GM18511 (cell line): ENCODE results near the gene BAIAP2L1.

Experiments used
- ATAC-seq: cut with Tn5 transposase; IDR thresholded peaks from one replicate; pipeline ENCODE4 v1.9.1; 2021; ENCODE audit warnings: mild to moderate bottlenecking, moderate library complexity; ENCODE audit not compliant: unreplicated experiment

The BAIAP2L1 gene

DNA sequence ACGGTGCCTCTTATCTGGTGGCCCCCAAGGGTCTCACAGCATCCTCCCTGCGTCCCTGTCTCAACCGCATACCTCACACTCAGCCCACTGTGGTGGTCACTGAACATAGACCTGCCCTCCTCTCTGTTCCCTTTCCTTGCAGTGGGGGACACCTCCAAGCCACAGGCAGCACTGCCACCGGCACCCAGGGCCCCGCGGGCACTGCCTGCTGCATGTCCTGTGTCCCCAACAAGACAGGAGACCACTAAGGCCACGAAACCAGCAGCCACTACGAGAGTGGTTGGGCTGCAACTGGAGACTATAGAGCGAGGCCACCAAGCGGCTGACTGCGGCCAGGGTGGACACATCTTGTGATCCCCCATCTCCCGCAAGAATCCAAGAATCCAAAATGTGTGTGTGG is 104.1 kb downstream of the BAIAP2L1 start:
- ATAC-seq: no peak

DNA sequence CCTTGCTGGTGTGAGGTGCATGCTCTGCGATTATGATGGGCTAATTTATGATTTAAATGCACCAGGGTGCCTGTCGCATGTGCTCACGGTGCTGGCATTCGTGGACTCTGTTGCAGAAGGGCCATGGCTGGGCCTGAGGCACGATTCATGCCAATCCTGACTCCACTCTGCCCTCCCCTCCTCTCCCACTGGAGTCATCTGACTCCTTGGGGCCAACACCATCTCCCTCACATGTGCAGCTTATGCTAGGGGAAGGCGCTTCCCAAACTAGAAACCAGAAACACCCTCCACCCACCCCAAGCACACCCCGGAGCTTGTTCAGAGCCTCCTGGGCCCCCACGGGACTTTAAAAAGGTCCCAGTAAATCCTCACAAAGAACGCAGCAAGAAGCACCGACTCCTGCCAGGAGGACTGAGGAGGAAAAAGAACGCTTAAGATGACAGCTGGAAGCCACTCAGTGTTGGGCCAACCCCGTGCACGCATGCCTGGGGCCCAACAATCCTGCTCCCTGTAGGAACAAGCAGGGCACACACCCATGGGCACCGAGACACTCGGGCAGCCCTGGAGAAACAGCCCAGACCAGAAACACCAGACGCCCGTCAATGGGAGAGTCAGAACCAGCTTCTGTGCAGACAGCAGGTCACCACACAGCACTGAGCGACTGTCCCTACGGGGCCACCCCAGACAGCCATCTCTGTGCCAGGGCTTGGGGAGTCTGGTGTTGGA is 105.3 kb downstream of the BAIAP2L1 start:
- no peak for ATAC-seq

DNA sequence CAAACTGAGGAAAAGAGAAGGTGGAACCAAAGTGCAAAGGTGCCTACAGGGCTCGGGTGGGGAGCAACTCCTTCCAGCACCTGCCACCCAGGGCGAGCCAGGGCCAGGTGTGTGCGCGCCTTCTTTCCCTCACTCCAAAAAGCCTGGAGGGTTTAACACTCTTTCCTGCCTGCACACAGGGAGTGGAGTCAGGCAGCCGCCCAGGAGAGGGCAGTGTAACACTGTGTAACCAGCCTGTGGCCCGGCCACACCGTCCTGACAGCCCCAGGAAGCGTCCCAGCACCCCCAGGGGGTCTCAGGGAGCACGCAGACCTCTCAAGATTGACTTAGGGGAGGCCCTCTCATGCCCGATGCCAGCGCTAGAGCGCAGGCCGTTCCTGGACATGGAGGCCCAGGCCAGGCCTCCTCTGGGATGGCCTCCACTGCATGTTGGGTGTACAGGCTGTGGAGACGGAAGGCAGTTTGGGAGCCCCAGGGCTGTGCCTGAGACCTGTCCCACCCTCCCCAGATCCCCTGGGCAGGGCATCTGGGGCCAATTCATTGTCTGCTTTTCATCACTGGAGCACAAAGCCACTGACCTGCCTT is 106.0 kb downstream of the BAIAP2L1 start:
- no peak for ATAC-seq

DNA sequence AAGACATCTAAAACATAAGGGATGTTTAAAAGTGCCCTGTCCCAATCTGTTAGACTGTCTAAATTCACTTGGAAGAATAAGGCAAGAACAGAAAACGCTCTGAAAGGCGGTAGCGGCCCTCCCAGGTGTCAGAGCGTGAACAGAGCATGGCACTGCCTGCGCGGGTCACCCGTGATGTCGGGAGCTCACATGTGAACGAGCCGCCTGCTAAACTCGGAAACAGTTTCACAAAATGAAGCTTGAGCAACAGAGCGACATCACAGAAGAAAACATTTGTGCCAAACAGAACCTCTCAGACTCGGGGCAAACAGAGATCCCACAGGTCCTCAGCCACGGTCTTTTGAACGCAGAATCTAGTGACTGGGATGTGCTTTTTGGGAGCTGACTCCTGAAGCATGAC is 106.6 kb downstream of the BAIAP2L1 start:
- ATAC-seq: no peak

DNA sequence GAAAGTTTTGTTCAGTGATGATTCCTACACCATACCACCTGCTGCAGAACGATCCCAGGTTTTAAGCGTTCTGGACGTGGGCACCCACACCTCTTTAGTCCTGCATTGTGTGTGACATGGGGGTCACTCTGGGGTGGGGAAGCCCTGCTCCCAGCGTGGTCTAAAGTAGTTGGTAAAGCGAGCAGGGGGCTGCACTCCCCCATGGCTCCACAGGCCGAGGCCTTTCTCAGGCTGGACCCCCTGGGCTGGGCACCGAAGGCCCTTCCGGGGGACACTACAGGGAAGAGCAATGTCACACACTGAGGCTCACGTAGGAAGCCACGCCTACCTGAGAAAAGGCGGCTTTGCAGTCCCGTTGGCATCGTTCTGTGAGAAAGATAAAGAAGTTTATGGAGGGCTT is 107.1 kb downstream of the BAIAP2L1 start:
- ATAC-seq: no peak

DNA sequence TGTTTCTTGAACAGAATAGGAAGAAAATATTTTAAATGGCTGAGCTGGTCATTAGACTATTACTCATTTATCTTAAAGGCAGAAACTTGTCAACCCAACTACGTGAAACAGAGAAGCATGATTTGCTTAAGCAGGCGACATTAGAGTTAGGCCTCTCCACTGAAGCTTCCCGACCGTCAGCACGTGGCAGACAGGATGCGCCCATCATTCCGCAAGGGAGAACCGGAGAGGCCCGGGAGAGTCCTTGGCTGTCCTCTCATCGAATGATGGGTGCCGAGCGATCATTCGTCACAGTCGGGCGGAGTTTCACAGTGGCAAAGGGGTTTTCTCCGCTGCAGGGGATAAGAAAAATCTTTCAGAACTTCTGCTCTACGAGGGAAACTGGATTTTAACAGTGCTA is 107.6 kb downstream of the BAIAP2L1 start:
- no peak for ATAC-seq

DNA sequence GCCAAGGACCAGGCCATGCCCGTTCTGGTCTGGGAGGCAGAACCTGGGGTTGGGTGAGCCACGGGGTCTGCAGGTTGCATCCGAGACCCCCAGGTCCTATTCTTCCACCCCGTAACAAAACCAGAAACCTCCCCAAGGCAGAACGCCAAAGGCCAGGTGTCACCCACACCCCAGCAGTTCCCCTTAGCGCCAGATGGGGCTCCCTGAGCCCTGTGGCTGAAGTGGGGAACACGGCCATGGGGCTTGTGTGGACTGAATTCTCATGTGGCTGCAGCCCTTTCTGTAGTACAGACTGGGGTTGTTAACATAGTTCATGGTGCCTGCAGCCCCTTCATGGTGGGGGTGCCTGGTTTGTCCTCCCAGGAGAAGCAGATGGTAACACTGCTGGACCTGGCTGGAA is 109.2 kb downstream of the BAIAP2L1 start:
- no peak for ATAC-seq

DNA sequence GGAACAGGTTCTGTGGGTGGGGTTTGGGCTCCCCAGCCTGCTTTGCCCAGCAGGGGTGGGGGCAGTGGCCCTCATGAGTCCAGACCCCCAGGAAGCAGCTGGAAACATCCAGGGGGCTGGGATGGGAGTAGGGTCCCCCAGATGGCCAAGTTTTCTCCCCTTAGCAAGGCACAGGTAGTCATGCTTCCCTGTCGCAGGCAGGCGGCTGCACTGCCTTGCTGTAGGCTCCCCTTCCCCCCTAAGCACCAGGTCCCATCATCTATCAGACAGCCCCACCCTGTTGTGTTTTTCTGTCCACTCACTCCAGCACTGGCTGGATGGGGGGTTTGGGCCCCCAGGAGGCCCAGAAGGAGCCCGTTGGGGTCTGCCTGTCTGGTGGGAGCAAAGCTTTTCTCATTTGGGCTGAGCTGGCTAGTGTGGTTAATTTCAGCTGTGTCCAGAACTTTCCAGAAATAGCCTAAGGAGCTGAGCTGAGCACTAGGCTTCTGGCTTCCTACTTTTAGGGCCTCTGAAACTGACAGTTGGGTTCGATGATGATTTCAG is 111.5 kb downstream of the BAIAP2L1 start:
- ATAC-seq: no peak

DNA sequence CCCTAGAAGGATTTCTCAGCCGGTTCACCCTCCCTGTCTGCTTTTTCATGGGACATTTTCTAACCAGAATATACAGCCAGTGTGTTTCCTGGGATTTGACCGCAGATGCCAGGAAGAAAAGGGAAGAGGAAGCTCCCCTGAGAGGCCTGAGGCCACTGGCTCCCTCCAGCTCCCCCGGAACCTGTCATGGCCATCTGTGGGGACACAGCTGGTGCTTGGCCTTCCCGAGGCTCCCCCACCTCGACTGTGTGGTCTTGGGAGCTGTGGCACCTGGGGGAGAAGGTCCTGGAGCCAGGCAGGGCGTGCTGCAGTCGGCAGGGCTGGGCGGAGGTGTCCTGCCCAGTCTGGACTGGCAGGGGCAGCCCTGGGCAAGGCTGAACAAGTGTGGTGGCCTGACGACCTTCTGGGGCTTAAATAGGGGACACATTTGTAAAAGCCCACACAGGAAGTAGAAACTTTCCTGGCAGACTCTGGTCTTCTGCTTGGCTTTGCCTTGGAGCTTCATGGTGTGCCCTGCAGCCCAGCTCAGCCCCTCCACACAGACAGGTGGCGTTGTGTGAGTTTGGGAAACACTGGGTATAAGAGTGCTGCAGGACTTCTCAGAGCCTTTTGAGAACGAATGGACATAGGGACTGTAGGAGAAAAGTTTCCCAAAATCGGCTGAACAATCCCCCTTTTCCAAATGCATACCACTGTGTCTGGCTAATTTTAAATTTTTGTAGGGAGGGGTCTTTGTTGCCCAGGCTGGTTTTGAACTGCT is 112.6 kb downstream of the BAIAP2L1 start:
- ATAC-seq: no peak

DNA sequence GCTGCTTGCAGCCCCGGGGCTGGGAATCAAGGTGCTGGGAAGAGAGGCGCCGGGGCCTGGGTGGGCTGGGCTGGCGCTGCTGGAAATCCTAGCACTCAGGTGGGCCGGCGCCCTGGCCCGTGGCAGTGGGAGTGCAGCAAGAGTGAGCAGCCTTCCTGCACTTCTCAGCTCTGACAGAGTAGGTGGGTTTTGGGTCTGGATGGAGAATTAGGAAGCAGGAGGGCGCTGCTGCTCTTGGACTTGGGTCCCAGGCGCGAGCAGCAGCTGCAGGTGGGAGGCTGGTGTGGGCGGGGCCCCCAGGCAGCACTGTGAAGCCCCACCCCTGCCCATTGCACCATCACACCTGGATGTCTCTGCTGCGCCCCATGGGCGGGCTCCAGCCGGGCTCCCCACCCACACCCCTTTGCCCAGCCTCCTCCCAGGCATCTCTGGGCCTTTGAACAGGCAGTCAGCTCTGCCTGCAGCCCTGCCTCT is 113.4 kb downstream of the BAIAP2L1 start:
- ATAC-seq: no peak

DNA sequence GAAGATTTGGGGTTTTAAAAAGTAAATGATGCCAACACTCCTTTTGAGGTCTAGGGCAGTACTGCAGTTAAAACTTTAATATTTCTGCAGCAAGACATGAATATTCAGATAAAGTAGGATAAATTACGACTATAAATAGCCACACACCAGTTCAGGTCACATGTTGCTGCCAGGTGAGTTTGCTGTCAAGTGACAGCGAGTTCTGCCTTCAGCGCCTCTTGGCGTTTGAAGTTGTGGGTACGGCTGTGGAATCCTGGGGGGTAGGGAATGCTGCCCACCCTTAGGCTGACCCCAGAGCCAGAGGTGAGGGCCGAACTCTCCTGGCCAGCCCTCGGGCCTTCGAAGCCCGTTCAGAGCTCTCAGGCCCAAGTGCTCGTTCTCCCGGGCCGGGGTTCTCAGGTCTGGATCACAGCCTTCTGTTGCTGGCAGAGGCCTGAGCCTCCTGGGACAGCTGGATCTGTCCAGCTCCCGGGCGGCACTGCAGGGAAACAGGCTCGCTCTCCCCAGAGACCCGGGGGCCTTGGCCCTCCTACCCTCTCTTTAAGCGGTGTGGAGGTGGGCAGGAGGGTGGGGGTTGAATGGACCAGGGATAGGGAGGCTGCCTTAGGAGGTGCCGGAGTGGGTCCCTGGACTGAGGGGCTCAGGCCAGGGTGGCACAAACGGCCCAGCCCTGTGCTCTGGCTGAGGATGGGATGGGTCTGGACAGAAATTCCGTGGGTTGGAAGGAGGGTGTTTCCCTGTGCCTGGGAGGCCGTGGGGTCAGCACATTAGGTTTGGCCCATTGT is 114.0 kb downstream of the BAIAP2L1 start:
- ATAC-seq: no peak

DNA sequence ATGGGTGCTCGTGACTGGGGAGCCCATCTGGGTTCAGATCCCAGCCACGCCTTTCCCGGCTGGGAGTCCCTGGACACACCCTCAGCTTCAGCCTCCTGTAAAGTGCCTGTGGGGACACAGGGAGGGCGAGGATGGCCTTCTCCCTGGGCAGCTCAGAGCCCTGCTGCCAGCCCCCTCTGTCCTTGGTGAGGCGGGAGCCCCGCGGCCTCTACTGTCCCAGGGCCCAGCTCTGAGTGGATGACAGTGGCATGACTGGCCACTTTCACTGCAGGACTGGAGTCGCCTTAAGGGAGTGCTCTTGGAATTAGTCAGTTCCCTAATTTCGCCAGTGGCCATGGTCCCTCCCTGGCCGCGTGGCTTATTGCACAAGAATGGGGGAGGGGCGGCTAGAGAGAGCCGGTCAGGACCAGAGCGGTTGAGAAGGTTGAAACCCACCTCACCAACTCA is 114.8 kb downstream of the BAIAP2L1 start:
- ATAC-seq: no peak

DNA sequence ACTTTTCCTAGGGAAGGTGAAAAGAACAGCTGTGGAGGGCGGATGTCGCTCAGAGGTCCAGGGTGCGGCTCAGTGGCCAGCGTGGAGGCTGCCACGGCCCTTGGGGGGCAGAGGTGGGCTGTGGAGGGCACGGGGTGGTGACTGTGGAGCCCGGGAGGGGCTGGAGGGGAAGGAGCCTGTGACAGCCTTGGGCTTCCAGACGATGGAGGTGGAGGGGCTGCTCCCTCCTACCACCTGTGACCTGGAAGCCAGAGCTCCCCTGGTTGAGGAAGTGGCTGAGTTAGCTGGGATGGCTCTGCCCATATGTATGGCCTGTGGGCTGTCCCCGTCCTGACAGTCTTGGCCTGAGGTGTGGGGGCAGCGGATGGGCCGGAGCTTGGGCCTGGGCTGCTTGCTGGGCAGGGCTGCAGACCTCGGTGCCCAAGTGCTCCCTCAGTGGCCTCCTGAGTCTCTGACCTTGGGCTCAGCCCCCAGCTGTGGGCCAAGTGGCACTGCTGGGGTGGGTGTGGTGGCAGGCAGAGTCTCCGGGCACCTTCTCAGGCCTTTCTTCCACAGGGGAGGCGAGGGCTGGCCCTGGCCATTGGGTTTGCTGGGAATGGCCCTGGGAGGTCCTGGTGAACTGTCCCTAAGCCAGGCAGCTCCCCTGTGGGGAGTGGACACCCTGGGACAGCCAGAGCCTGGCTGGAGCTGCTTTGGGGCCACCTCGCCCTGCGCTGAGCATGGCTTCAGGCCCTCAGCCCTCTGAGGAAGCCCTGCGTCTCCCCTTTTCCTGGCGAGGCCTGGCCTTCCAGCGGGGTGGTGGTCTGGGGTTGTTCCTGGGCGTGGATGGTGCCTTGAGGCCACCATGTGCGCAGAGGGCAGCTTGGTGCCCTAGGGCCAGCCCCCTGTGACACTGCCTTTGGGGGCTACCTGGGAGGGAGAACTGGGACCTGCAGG is 115.5 kb downstream of the BAIAP2L1 start:
- ATAC-seq: no peak

DNA sequence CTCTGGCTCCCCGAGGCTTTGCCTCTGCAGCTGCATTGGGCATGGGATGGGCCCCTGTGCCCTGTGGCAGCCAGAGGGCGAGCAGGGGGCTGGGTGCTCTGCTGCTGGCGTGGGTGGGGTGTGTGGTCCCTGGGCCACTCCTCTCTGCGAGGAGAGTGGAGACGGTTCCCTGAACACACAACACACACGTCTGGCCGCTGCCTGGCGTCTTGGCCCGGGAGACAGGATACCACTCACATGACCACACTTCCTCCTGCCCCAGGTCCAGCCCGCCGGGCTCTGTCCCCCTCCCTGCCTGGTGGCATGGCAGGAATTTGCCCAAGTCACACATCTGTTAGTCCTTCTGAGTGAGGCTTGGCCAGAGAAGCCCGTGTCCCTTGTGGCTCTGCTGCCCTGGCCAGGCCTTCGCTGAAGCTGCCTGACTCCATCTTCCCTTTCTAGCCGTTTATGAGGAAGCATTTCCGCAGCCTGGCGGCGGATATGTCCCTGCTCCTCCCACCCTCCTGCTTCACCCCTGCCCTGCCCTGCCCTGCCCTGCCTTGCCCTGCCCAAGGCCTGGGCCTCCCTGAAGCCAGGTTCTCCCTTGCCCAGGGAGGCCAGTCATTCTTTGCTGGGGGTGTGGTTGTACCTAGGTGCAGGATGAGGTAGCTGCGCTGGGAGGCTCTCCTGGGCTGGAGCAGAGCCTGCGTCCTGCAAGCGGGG is 116.4 kb downstream of the BAIAP2L1 start:
- no peak for ATAC-seq

DNA sequence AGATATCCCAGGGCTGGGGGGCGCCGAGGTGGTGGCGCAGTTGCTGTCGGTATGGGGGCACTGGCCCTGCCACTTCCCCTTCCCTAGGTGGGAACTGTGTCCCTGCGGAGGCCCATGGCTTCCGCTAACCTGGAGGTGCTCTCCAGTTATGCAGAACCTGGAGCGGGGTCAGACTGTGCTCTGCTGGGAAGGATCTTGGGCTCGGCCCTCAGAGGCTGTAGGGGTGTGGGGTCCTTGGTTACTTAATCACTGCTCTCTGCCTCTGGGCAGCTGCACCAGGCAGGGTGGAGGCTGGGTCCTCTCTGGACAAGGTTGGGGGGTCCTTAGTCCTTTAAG is 117.0 kb downstream of the BAIAP2L1 start:
- no peak for ATAC-seq

DNA sequence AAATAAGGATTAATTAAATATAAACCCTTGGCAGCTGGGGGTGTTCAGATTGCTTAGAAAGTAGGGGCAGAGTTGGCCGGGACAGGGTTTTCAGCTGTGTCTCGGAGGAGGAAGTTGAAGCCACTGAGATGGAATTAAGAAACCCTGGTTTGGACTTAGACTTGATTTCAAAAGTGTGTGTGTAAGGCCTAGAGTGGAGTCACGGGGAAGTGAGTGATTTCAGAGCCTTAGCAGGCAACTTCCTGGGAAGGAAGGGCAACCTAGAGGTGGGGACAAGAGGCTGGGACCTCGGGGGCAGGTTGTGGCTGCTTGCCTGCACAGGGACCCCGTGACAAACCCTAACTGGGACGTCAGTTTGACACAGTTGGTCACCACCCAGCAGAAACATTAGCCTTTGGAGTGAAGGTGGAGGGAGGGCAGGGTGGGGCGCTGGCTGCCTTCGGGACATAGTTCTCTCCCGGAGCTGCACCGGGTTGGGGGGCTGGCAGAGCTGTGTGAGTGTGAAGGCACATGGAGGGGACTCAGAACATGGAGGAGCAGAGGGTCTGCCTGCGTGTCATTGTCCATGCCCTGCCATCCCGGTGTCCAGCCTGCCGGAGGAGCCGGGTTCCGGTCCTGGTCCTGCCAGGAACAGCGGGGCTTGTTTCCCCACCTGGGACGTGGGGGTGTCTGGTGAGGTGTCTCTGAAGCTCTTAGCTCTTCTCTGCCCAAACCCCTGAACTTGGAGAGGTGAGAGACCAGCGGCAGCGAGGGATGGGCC is 117.6 kb downstream of the BAIAP2L1 start:
- ATAC-seq: no peak

DNA sequence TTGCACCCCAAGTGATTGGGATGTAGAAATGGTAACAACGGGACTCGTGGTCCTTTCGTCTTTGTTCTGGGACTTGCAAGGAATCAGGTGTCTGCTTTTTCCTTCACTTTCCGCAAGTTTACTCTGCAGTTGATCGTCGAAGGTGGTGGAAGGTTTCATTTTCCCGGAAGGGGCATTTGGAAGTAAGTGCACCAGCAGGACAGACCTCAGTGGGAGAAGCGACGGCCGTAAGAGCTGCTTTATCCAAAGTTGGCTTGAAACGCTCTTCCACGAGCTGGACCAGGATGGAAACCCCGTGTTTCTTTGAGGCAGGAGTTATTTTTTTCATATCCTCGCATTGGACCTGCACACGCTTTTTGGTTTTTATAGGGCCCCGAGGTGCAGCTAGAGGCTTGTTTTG is 118.2 kb downstream of the BAIAP2L1 start:
- ATAC-seq: no peak

DNA sequence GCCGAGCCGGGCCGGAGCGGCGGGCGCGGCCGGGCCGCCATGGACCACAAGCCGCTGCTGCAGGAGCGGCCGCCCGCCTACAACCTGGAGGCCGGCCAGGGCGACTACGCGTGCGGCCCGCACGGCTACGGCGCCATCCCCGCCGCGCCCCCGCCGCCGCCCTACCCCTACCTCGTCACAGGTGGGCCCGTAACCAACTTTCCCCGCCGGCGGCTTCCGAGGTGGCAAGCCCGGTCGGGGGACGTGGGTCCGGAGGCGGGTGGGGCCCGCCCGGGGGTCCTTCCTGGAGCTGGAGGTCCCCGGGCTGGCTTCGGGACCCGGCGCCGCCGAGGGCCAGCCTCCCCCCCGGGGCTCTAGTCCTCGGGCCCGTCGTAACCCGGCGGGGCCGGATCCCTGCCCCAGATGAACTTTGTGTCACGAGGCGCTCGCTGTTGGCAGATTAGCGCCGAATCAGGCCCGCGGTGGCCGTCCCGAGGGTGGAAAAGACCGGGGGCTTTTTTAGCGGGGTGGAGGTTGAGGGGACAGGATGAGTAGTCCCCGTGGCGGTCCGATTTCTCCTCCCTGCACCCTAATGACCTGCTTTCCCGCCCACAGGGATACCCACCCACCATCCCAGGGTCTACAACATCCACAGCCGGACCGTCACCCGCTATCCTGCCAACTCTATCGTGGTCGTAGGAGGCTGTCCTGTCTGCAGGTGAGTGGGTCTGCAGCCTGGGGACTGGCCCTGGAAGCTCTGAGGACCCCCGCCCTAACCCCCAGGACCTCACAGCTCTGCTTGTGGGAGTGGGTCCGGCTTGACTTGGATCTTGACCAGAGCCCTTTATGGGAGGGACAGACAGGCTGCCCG is 118.9 kb downstream of the BAIAP2L1 start:
- ATAC-seq: peak; percentile 57
